Fibroblast of lung (primary cell): Measurements from ENCODE around the gene FBXW5. TPM values are rescaled to one million over a fixed set of nuclear protein-coding genes. Genes with fewer than 3 reads are reported as not detected.

ENCODE experiments used
- DNase-seq, 2 donors: peaks; one replicate each; pipeline versions ENCODE4 v3.0.0 to v3.0.0-alpha.2; 2010; ENCODE audit warnings: low read depth in 2 of 2
- H2AFZ ChIP-seq: 2 replicates; pipeline ENCODE4 v1.5.1; 2012; ENCODE audit warnings: low read length, control low read depth, inconsistent platforms
- H3K27ac ChIP-seq: 2 replicates; pipeline ENCODE4 v1.5.1; 2011; ENCODE audit warnings: low read length, control low read depth; ENCODE audit not compliant: insufficient read depth
- H3K27me3 ChIP-seq: 2 replicates; pipeline ENCODE4 v1.5.1; 2011; ENCODE audit warnings: mild to moderate bottlenecking, low read length; ENCODE audit not compliant: control insufficient read depth, insufficient read depth
- H3K36me3 ChIP-seq: 2 replicates; pipeline ENCODE4 v1.5.1; 2011; ENCODE audit warnings: low read length; ENCODE audit not compliant: control insufficient read depth, insufficient read depth
- H3K4me1 ChIP-seq: 2 replicates; pipeline ENCODE4 v1.5.1; 2011; ENCODE audit warnings: low read length; ENCODE audit not compliant: control insufficient read depth, insufficient read depth; ENCODE audit errors: extremely low read depth
- H3K4me2 ChIP-seq: 2 replicates; pipeline ENCODE4 v1.5.1; 2011; ENCODE audit warnings: low read length, control low read depth; ENCODE audit not compliant: insufficient read depth; ENCODE audit errors: extremely low read depth
- H3K4me3 ChIP-seq, 4 experiments: fragments of 200-600 bp in 1 of 4; sonication (generic) in 1 of 4; replicated peaks in 1 of 4; 2 replicates each; pipeline ENCODE4 v1.5.1; 2011 to 2016; ENCODE audit warnings: low read length in 4 of 4, low read depth in 3 of 4, mild to moderate bottlenecking in 3 of 4, control low read depth in 2 of 4, inconsistent platforms in 1 of 4, mixed read lengths in 1 of 4; ENCODE audit not compliant: insufficient read depth in 1 of 4; ENCODE audit errors: control extremely low read depth in 1 of 4
- H3K79me2 ChIP-seq: 2 replicates; pipeline ENCODE4 v1.5.1; 2012; ENCODE audit warnings: mild to moderate bottlenecking, low read length, inconsistent platforms; ENCODE audit not compliant: control insufficient read depth, insufficient read depth
- H3K9ac ChIP-seq: 2 replicates; pipeline ENCODE4 v1.5.1; 2011; ENCODE audit warnings: mild to moderate bottlenecking, low read length, control low read depth; ENCODE audit not compliant: insufficient read depth
- H3K9me3 ChIP-seq: 2 replicates; pipeline ENCODE4 v1.5.1; 2012; ENCODE audit warnings: low read depth, low read length; ENCODE audit not compliant: control insufficient read depth, insufficient read depth
- H4K20me1 ChIP-seq: 2 replicates; pipeline ENCODE4 v1.5.1; 2011; ENCODE audit warnings: low read length; ENCODE audit not compliant: control insufficient read depth, insufficient read depth; ENCODE audit errors: extremely low read depth
- CTCF ChIP-seq, 2 donors: IDR thresholded peaks in 1 of 2; conservative IDR thresholded peaks in 1 of 2; 1 replicate in 1 of 2; 2 replicates in 1 of 2; pipeline ENCODE4 v1.5.1; 2011 to 2012; ENCODE audit warnings: low read length in 2 of 2, control low read depth in 1 of 2, inconsistent platforms in 1 of 2, low read depth in 1 of 2, mild to moderate bottlenecking in 1 of 2
- EZH2 ChIP-seq: IDR thresholded peaks from 2 replicates; pipeline ENCODE4 v1.5.1; 2012; ENCODE audit warnings: low read length, control low read depth, mild to moderate bottlenecking; ENCODE audit errors: missing control alignments
- polyA plus RNA-seq, 2 donors: library from polyadenylated mRNA; depleted of rRNA in 1 of 2; stranded (reverse) in 1 of 2; unstranded in 1 of 2; fragments of >200 nt; gene quantifications; 2 replicates each; pipeline ENCODE4 v1.2.1, GENCODE V29; 2011 to 2012; ENCODE audit warnings: missing spikeins in 1 of 2
- total RNA-seq: library from RNA; depleted of rRNA; stranded (reverse); fragments of >200 nt; gene quantifications from 2 replicates; pipeline ENCODE4 v1.2.1, GENCODE V29; 2014

FBXW5 gene
- total and polyA plus RNA-seq, 2 donors (not counting 1 experiment from before 2014, with no cell fraction given), result 31.3 to 166 TPM

- no peak for TF ChIP-seq EZH2
- no peak for TF ChIP-seq CTCF (conservative IDR thresholded peaks at IDR 0.05 in 1 of 2, IDR thresholded peaks at IDR 0.05 in 1 of 2; ENCODE audit: low read depth in 1 of 2, low read length in 2 of 2)
- Histone ChIP-seq H2AFZ (peak overlapping the region; percentile 70), H3K4me1 (no peaks in the 10 kb centered on the region), H3K79me2 (no peaks in the 10 kb centered on the region), H3K27ac (no peak overlapping the region), H3K36me3 (no peaks in the 10 kb centered on the region), H3K27me3 (no peaks in the 10 kb centered on the region), H3K9ac (peak overlapping the region; percentile 40), H3K4me3 (peak overlapping the region; percentile 42 to 61 (median 48)), H4K20me1 (no peaks in the 10 kb centered on the region), H3K9me3 (no peaks in the 10 kb centered on the region), H3K4me2 (peak overlapping the region; percentile 89)
- DNase-seq, result no peak
Measured at GRCh38 chr9:136949239-136949816, 4.8 kb upstream of the FBXW5 start.

GRCh38 chr9:136947955-136948510 lies 3.5 kb upstream of the FBXW5 start:
- H3K4me1 ChIP-seq, result peaks cover 2% of the 10 kb centered on the region
- peaks cover 10% of the 10 kb centered on the region for H3K79me2 ChIP-seq
- peak overlapping the region; percentile 32 for H3K4me2 ChIP-seq
- H2AFZ ChIP-seq, result no peak overlapping the region
- H3K4me3 ChIP-seq, result no peak overlapping the region
- TF ChIP-seq CTCF (conservative IDR thresholded peaks at IDR 0.05 in 1 of 2, IDR thresholded peaks at IDR 0.05 in 1 of 2; ENCODE audit: low read depth in 1 of 2, low read length in 2 of 2), result peak; percentile 47 to 53
- TF ChIP-seq EZH2, result no peak
- no peak overlapping the region for H3K27ac ChIP-seq
- H3K36me3 ChIP-seq, result peaks cover 3% of the 10 kb centered on the region
- no peak overlapping the region for H3K9ac ChIP-seq
- H4K20me1 ChIP-seq, result no peaks in the 10 kb centered on the region
- H3K9me3 ChIP-seq, result no peaks in the 10 kb centered on the region
- no peaks in the 10 kb centered on the region for H3K27me3 ChIP-seq
- peak in 1 of 2 donors; percentile 37 for DNase-seq

- H3K4me1 ChIP-seq, result peaks cover 2% of the 10 kb centered on the region
- no peaks in the 10 kb centered on the region for H3K27me3 ChIP-seq
- H3K4me2 ChIP-seq, result no peak overlapping the region
- H3K36me3 ChIP-seq, result peaks cover 10% of the 10 kb centered on the region
- H3K9me3 ChIP-seq, result no peaks in the 10 kb centered on the region
- no peak for DNase-seq
- H3K27ac ChIP-seq, result no peak overlapping the region
- no peak overlapping the region for H3K4me3 ChIP-seq
- H3K9ac ChIP-seq, result no peak overlapping the region
- peaks cover 17% of the 10 kb centered on the region for H3K79me2 ChIP-seq
- no peak for TF ChIP-seq CTCF (conservative IDR thresholded peaks at IDR 0.05 in 1 of 2, IDR thresholded peaks at IDR 0.05 in 1 of 2; ENCODE audit: low read depth in 1 of 2, low read length in 2 of 2)
- TF ChIP-seq EZH2, result no peak
- no peaks in the 10 kb centered on the region for H4K20me1 ChIP-seq
- H2AFZ ChIP-seq, result no peak overlapping the region
Measured at GRCh38 chr9:136947028-136947891, 2.7 kb upstream of the FBXW5 start.
